Inflammatory macrophage treated with lipopolysaccharide for 1 hour (primary cell): ENCODE results near the gene FZD8.
A peak's percentile ranks its signal among the peaks of the same experiment; 100 is the strongest.
"Not testable (repeated sequence)": the region's sequence is repeated elsewhere in the genome, so short reads cannot be mapped to it uniquely, and the experiment has no call there.

ENCODE experiments used
- DNase-seq, 2 donors: peaks; one replicate each; pipeline ENCODE4 v3.0.0-alpha.2; 2020 to 2022

Gene FZD8

GRCh38 chr10:35642035-35642792 is at the start of gene FZD8:
TSS of gene FZD8 (minus strand) at chr10:35642296. CDS start at chr10:35641429, 867 bp downstream.
- DNase-seq, result peak; percentile 79 to 86

DNA sequence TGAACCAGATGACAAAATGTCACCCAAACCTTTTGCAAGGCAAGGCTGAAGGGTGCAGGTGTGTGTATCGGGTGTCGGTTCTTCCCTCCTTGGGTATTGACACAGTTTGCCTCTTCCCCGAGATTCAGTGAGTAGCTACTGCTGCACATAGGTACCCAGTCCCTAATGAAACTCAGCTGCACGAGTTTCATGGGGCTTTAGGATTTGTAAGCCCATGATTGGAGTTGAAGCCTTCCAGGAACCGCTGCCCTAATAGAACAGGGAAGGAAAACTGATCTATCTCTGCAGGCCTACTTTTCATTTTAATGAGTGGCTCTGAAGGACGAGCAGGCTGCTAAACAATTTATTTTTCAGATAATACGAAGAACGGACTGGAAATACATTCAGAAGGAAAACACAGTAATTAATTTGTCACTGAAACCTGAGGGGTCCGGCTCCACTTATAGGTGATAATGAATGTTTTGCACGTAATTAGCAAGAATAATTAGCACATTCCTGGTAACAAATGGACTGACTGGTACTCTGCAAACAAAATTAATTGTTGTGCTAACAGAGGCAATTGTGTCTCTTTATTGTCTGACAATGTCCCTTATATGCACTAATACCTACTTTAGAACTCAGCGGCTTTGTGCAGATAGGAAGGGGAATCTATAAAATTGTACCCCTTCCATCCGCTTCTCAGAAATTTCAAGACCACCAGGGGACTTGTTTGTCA is 49.6 kb upstream of the FZD8 start:
- DNase-seq, result no peak

DNA sequence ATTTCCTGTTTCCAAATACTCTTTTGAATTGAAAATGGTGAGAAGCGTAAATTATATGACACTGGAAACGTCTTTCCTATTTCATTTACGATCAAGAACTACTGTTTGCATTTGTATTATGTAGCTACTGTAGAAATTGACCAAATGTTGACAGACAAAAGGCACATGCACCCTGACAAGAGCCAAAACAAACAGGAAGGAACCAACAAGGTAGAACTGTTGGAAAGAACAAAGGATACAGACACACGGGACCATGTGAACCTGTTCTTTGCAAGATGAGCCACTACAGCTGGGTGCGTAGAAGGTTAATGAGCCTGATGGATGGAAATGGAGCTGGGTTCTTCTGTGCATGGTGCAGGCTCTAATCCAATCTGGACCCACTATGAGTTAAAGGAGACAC is 48.4 kb upstream of the FZD8 start:
- DNase-seq, result no peak

DNA sequence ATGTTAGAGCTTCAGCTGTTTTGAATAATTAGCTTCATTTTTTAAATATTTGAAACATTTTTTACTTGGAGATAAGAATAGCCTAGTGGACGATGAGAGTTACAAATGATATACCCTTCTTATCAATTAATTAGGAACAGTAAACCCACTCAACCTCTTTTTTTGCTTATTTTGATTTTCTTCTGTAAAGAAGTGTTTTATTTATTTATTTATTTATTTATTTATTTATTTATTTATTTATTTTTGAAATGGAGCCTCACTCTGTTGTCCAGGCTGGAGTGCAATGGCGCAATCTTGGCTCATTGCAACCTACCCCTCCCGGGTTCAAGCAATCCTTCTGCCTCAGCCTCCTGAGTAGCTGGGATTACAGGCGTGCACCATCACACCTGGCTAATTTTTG is 43.8 kb upstream of the FZD8 start:
- not testable (repeated sequence) for DNase-seq

- no peak for DNase-seq
Measured at GRCh38 chr10:35685402-35685801, 43.3 kb upstream of the FZD8 start.

GRCh38 chr10:35684586-35684985 is 42.5 kb upstream of the FZD8 start:
- DNase-seq, result no peak

DNA sequence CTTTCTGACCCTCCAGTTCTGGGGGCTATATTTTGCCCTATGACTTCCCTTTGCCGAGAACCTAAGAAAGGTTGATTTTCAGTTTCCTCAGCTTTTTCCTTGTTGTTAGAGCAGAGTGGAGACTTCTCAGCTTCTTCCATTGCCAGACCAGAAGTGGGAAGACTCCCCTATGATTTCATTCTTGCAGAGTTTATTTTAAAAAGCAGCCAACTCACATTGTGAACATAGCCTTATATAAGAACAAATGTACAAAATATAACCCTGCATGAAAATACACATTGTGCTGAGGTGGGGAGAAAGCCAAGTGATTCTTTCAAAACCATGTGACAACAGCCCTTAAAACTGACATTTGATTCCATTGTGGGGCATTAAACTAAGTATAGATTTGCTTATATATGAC is 33.8 kb upstream of the FZD8 start:
- DNase-seq, result no peak

- no peak for DNase-seq
Measured at GRCh38 chr10:35674843-35675242, 32.7 kb upstream of the FZD8 start.

DNA sequence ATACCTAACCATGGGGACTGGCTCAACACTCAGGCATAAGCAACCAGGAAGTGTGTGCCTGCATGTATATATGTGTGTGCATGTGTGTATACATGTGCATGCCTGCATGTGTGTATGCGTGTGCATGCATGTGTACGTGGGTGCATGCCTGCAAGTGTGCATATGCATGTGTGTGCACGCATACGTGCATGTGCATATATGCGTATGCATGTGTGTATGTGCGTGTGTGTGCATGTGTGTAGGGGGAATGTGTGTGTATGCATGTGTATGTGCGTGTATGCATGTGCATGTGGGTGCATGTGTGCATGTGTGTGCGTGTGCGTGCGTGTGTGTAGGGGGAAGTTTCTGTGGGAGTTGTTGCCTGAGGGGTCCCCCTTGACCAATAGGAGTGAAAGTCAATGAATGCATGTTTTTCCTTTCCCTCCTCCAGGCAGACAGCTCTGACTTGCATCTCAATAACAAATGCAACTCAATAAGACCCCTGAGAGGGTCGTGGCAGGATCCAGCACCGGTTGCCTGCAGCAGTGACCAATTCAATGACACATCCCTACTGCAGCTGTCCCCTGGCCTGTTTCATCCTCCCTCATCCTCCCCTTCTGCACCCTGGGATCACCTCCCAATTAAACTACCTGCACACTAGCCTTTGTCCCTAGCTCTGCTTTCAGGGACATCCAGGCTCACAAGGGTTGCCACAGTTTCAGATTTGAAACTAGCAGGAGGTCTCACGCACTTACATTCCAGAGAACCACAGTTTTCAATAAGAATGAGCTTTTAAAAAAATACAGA is 27.0 kb upstream of the FZD8 start:
- no peak for DNase-seq

DNA sequence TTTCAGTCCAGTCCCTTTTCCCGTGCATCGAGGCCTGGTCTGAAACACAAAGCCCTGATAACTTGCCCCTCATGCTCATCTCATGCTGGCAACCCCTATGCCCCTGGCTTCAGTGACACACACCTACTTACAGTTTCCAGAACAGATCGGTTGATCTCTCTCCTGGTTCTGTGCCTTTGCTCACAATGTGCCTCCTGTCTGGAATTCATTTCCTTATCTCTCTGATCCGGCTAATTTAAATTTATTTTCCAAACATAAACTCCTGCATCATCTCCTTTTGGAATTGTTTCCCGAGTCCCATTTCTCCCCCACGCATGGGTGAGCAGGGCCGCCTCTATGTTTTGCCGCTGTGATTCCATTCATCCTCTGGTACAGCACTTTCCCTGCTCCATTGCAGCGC is 25.9 kb upstream of the FZD8 start:
- no peak for DNase-seq

- no peak for DNase-seq
Measured at GRCh38 chr10:35667270-35667889, 25.3 kb upstream of the FZD8 start.

DNA sequence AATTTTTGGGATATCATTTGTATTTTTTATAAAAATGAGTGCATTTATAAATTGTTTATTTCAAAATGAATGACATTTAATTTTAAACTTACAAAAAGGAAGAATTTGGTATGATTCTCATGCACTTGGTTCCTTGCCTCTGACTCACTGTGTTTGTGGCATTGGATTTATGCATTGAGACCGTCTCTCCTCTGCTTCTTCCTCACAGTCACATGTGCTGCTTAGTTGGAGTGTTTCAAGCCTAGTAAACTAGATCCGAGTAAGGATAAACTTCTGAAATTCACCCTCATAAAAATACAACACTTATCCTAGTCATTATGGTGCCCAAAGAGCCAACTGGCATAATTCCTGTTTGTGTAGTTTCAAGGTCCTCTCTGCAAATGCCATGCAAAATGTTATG is 19.1 kb upstream of the FZD8 start:
- DNase-seq, result no peak

DNA sequence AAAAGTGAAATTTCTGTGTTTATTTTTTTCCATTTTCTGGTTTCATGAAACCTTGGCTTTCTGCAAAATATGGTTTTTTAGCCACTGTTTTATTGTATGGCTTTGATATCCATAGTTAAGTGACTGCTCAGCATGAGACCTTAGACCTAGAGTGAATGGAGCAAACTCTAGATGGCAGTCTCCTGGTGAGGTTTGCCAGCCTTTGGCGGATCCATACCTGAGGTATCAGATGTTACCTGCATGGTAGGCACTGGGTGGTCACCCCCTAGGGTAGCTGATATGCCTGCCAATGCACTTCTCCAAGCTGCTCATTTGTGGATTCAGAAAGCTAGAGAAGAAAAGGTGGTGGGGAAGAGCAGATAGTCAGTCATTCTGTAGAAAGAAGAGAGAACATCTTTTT is 17.4 kb upstream of the FZD8 start:
- no peak for DNase-seq

DNA sequence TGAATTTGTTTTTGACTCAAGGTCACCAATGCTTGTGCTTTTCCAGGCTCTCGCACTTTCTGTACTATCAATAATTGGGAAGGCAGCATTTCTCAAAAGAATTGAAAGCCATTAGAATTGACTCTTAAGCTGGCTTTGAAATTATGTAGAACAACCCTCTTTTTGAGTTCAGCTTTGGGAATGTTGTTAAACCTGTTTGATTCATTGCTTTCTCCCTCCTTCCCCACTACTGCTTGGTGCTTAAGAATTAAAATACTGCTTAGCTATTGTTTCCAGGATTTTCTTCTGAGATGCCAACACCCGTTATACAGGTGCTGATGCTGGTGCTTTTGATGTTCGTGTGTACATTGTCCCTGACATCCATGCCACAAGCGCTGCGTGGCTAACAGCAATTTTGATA is 15.5 kb upstream of the FZD8 start:
- no peak for DNase-seq

DNA sequence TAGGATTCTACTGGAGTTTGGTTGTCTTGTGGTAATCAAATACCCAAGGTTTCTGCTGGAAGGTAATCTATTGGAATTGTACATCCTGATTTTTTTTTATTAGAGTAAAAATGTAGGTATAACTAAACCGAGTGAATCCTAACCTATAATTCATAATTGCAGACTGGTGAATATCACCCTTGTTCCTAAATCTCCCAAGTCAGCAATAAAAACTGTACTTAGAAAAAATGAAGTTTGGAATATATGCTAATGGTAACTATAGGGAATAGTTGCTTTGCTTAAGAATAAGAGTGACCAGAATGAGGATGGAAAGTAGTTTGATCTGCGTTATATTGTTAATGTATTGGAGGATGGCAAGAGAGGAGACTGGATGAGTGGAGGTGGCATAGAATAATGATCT is 10.7 kb upstream of the FZD8 start:
- DNase-seq, result no peak

- no peak for DNase-seq
Measured at GRCh38 chr10:35650894-35651293, 8.8 kb upstream of the FZD8 start.

DNA sequence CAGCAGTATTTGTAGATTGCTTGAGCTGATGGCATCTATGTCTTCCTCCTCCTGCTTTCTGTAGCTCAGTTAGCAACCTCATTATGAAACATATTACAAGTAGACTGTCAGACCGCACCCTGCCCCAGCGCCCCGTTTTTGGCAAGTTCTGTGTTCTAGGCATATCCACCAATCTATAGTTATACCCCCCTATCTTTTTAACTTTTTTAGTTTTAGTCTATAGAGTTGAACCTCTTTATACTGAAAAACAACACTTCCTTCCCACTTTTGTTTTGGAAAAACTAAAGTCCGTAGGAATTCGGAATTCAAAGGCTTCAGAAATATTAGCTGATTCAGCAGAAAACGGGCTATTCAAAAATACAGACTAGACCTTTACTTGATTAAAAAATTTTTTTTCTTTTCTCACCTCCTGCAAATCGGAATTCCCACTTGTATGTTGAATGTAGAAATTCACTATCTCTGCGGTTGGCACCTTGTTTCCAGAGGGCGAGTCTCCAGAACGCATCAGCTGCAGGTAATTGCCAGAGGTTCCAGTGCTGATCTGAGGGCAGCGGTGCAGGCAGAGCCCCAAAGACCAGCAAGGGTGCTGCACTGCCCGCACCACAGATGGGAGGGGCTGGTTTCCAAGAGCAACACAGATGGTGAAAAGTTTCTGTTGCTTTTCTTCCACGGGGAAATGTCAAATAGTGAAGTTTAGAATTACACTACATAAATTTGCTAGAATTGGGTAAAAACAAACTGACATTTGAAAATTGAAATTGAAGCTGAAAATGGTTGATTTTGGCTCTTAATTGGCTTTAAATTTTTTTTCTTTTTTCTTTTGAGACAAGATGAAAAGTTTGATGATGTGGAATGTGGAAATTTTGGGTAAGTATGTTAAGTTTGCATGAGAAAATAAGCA is 2.2 kb upstream of the FZD8 start:
- no peak for DNase-seq

- peak; percentile 7 to 9 for DNase-seq
Measured at GRCh38 chr10:35643151-35644049, 1.3 kb upstream of the FZD8 start.

- DNase-seq, result no peak
Measured at GRCh38 chr10:35642793-35643114, 658 bp upstream of the FZD8 start.

- peak; percentile 7 to 19 for DNase-seq
Measured at GRCh38 chr10:35641676-35642034, 441 bp downstream of the FZD8 start.

DNA sequence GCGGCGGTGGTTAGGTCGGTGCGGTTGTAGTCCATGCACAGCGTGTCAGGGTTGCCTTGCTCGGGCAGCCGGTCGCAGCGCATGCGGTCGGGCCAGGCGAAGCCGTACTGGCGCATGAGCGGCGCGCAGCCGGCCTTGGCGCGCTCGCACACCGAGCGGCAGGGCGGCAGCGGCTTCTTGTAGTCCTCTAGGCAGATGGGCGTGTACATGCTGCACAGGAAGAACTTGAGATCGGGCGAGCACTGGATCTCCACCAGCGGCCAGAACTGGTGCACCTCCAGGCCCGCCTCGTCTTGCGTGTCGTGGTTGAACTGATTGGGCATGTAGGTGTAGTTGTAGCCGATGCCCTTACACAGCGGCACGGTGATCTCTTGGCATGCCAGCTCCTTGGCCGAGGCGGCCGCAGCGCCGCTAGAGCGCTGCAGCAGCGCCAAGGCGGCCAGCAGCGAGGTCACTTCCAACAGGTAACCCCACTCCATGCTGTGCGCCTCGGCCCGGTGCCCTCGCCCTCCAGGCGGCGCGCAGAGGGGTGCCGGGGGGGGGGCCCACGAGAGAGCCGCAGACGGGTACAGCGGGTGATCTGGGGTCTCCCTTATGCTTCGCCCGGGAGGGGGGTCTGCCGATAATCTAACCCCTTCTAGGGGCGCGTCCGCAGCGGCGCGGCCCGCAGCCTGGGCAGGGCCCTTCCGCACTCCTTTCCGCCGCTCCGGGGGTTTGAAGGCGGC is 983 bp downstream of the FZD8 start:
- peak; percentile 21 to 25 for DNase-seq
